HG02970 (cell line): Measurements from ENCODE around the gene CST9L.
"Not testable (repeated sequence)": the region's sequence is repeated elsewhere in the genome, so short reads cannot be mapped to it uniquely, and the experiment has no call there.

Experiments used
- ATAC-seq: cut with Tn5 transposase; IDR thresholded peaks from one replicate; pipeline ENCODE4 v1.9.1; 2021; ENCODE audit warnings: mild to moderate bottlenecking, moderate library complexity, moderate number of reproducible peaks; ENCODE audit not compliant: unreplicated experiment, low FRiP score

CST9L gene

GRCh38 chr20:23586735-23587525 is 18.6 kb upstream of the CST9L start:
- ATAC-seq, result no peak

GRCh38 chr20:23585808-23586734 is 17.8 kb upstream of the CST9L start:
- ATAC-seq, result no peak

GRCh38 chr20:23585449-23585807 is 17.1 kb upstream of the CST9L start:
- ATAC-seq, result no peak

GRCh38 chr20:23584434-23585199 is 16.3 kb upstream of the CST9L start:
- no peak for ATAC-seq

GRCh38 chr20:23583526-23583925 is 15.2 kb upstream of the CST9L start:
- no peak for ATAC-seq

- no peak for ATAC-seq
Observed at GRCh38 chr20:23582293-23582692, 14.0 kb upstream of the CST9L start.

- ATAC-seq, result not testable (repeated sequence)
Observed at GRCh38 chr20:23581833-23582232, 13.5 kb upstream of the CST9L start.

- ATAC-seq, result no peak
Observed at GRCh38 chr20:23574977-23575376, 6.7 kb upstream of the CST9L start.

GRCh38 chr20:23570178-23570760 is 2.0 kb upstream of the CST9L start:
- no peak for ATAC-seq

- ATAC-seq, result no peak
Observed at GRCh38 chr20:23569570-23569969, 1.3 kb upstream of the CST9L start.

- ATAC-seq, result no peak
Observed at GRCh38 chr20:23568971-23569330, 667 bp upstream of the CST9L start.

GRCh38 chr20:23566199-23566932 is 1.9 kb downstream of the CST9L start:
- ATAC-seq, result no peak

GRCh38 chr20:23565503-23566045 is 2.7 kb downstream of the CST9L start:
- no peak for ATAC-seq

- no peak for ATAC-seq
Observed at GRCh38 chr20:23564927-23565326, 3.4 kb downstream of the CST9L start.

- ATAC-seq, result no peak
Observed at GRCh38 chr20:23562721-23563342, 5.5 kb downstream of the CST9L start.

GRCh38 chr20:23554401-23554800 is 13.9 kb downstream of the CST9L start:
- no peak for ATAC-seq

- no peak for ATAC-seq
Observed at GRCh38 chr20:23551786-23552185, 16.5 kb downstream of the CST9L start.

- no peak for ATAC-seq
Observed at GRCh38 chr20:23551383-23551782, 16.9 kb downstream of the CST9L start.

GRCh38 chr20:23550227-23550626 is 18.1 kb downstream of the CST9L start:
- no peak for ATAC-seq
